ENCODE measurements around the gene CRTAC1.

CRTAC1 gene

DNA sequence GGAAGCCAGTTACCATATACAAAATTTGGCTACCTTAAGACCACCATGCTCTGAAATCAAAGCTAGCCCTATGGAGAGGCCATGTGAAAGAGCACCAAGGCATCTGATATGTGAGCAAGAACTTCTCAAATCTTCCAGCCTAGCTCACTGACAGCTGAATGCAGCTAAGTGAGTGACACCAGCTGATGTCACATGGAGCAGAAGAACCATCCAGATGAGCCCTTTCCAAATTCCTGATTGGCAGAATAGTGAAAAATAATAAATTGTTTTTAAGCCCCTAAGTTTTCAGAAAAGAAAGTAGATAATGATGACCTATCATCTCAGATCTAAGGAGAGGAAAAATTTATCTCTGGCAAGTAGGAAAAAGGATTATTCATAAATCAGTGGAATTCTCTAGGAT is 85.6 kb downstream of the CRTAC1 start:
- no peaks in the 10 kb centered on the region for H3K9me3 ChIP-seq (ENCODE audit: low read depth, low read length)
- no peaks in the 10 kb centered on the region for H3K36me3 ChIP-seq (ENCODE audit: insufficient read depth, low read length)
- H3K4me3 ChIP-seq = no peak overlapping the region
- TF ChIP-seq FOXP2 (optimal IDR thresholded peaks at IDR 0.05; ENCODE audit: control extremely low read depth, extremely low read length, insufficient read depth) (no peak), POLR2AphosphoS5 (IDR thresholded peaks at IDR 0.05; ENCODE audit: borderline replicate concordance, low read depth, low read length) (no peak), EZH2 (IDR thresholded peaks at IDR 0.05) (no peak)
- no peak for DNase-seq (ENCODE audit: low read depth, low spot score)
- H3K27ac ChIP-seq = no peak overlapping the region
- no peak overlapping the region for H3K9ac ChIP-seq (ENCODE audit: insufficient read length)

DNA sequence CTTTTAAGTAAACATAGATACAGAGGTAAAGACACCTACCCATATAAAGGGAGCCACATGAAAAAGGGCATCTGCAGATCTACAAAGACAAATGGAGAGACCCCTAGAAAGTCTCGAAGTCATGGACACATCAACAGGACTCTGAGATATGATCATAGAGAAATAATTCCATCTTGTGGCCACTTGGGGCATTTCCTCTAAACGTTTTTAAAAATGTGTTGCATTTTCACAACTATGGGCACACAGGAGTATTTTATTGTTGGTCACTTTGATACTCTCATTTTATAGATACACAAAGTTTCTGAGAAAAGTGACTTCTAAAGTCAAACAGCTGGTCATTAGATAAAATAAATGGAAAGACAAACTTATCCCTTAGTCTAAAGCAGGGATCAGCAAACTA is 87.1 kb downstream of the CRTAC1 start:
- Histone ChIP-seq H3K36me3 (ENCODE audit: insufficient read depth, low read length) (no peaks in the 10 kb centered on the region), H3K27ac (no peak overlapping the region), H3K9ac (ENCODE audit: insufficient read length) (no peak overlapping the region), H3K9me3 (ENCODE audit: low read depth, low read length) (no peaks in the 10 kb centered on the region), H3K4me3 (no peak overlapping the region)
- no peak for DNase-seq (ENCODE audit: low read depth, low spot score)
- TF ChIP-seq EZH2 (IDR thresholded peaks at IDR 0.05) (no peak), FOXP2 (optimal IDR thresholded peaks at IDR 0.05; ENCODE audit: control extremely low read depth, extremely low read length, insufficient read depth) (no peak), POLR2AphosphoS5 (IDR thresholded peaks at IDR 0.05; ENCODE audit: borderline replicate concordance, low read depth, low read length) (no peak)

DNA sequence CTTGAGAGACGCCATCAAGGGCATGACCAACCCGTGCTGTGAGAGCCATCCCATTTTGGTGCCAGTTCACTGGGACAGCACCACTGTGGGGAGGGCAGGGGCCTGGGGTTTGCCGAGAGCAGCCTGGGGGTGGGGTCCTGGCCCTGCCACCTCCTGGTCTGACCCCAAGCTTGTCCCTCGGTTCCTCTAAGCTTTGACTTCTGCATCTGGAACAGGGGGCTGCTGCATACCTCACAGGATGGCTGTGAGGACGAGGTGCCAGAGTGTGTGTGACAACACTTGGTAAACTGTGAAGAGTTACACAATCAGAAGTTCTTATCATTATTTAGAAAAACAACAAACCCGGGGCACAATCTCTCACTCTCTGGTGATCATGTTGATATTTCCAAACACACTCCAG is 89.9 kb downstream of the CRTAC1 start:
- Histone ChIP-seq H3K9me3 (ENCODE audit: low read depth, low read length) (no peaks in the 10 kb centered on the region), H3K4me3 (no peak overlapping the region), H3K36me3 (ENCODE audit: insufficient read depth, low read length) (no peaks in the 10 kb centered on the region), H3K9ac (ENCODE audit: insufficient read length) (no peak overlapping the region), H3K27ac (no peak overlapping the region)
- no peak for DNase-seq (ENCODE audit: low read depth, low spot score)
- TF ChIP-seq POLR2AphosphoS5 (IDR thresholded peaks at IDR 0.05; ENCODE audit: borderline replicate concordance, low read depth, low read length) (no peak), EZH2 (IDR thresholded peaks at IDR 0.05) (no peak), FOXP2 (optimal IDR thresholded peaks at IDR 0.05; ENCODE audit: control extremely low read depth, extremely low read length, insufficient read depth) (no peak)

DNA sequence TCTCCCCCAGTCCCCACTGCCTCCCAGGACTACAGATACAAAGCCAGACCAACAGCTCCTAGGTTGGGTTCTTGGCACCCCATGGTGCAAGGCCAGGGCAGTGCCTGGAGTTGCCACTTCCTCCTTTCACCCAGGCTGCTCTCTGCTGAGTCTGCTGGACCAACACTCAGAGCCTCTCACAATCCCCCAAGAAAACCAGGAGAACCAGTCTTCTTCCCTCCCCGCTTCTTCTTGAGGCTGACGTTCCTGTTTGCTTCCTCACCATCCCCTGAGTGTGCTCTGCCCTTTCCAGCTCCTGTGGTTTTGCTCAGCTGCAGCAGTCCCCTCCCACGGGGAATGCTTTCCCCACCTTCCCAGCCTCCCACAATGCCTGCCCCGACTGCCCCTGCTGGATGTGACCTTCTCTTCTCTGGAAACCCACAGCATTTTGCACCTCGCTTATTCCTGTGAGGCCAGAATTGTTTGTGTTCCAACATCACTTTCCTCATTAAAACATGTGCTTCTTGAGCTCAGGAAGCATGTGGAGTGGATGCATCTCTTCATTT is 90.9 kb downstream of the CRTAC1 start:
- H3K27ac ChIP-seq = no peak overlapping the region
- DNase-seq (ENCODE audit: low read depth, low spot score) = no peak
- no peaks in the 10 kb centered on the region for H3K9me3 ChIP-seq (ENCODE audit: low read depth, low read length)
- no peak overlapping the region for H3K9ac ChIP-seq (ENCODE audit: insufficient read length)
- H3K36me3 ChIP-seq (ENCODE audit: insufficient read depth, low read length) = no peaks in the 10 kb centered on the region
- no peak overlapping the region for H3K4me3 ChIP-seq
- TF ChIP-seq EZH2 (IDR thresholded peaks at IDR 0.05) (no peak), POLR2AphosphoS5 (IDR thresholded peaks at IDR 0.05; ENCODE audit: borderline replicate concordance, low read depth, low read length) (no peak), FOXP2 (optimal IDR thresholded peaks at IDR 0.05; ENCODE audit: control extremely low read depth, extremely low read length, insufficient read depth) (no peak)

DNA sequence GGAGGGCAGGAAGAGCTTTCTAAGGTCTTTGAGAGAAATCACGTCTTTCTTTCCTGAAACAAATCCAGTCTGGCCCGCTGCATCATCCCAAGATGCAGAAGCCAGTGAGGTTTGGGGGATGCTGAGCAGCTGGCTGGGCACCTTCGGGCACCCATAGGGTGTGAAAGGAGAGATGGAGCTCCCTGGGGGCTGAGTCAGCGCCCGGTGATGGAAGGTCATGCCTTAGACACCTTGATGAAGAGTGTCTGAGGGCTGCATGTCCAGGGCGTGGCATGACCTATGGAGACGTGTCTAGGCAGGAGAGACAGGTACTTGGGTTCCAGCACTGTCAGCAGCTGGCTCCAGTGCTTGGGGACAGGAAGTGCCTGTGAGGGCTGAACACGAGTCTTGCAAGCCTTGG is 92.5 kb downstream of the CRTAC1 start:
- no peak overlapping the region for H3K9ac ChIP-seq (ENCODE audit: insufficient read length)
- DNase-seq (ENCODE audit: low read depth, low spot score) = no peak
- H3K9me3 ChIP-seq (ENCODE audit: low read depth, low read length) = no peaks in the 10 kb centered on the region
- no peaks in the 10 kb centered on the region for H3K36me3 ChIP-seq (ENCODE audit: insufficient read depth, low read length)
- H3K27ac ChIP-seq = no peak overlapping the region
- H3K4me3 ChIP-seq = no peak overlapping the region
- no peak for TF ChIP-seq EZH2 (IDR thresholded peaks at IDR 0.05)
- TF ChIP-seq POLR2AphosphoS5 (IDR thresholded peaks at IDR 0.05; ENCODE audit: borderline replicate concordance, low read depth, low read length) = no peak
- TF ChIP-seq FOXP2 (optimal IDR thresholded peaks at IDR 0.05; ENCODE audit: control extremely low read depth, extremely low read length, insufficient read depth) = no peak

DNA sequence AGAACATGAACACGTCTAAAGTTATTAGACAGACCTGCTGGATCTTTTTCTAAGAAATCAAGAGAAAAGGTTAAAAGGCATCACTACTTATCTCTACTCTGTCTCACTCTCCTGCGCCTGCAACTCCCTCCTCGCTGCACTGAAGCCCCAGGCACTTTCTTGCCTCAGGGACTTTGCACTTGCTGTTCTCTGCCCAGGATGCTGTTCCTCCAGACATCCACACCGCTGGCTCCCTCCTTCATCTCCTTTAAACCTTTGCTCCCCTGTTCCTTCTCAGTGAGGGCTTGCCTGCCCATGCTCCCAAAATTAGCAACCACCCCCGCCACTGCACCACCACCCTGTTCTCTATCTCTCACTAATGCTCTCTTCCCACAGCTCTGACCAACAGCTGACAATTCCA is 93.4 kb downstream of the CRTAC1 start:
- Histone ChIP-seq H3K9ac (ENCODE audit: insufficient read length) (no peak overlapping the region), H3K4me3 (no peak overlapping the region), H3K9me3 (ENCODE audit: low read depth, low read length) (no peaks in the 10 kb centered on the region), H3K36me3 (ENCODE audit: insufficient read depth, low read length) (no peaks in the 10 kb centered on the region), H3K27ac (no peak overlapping the region)
- no peak for TF ChIP-seq EZH2 (IDR thresholded peaks at IDR 0.05)
- no peak for DNase-seq (ENCODE audit: low read depth, low spot score)

DNA sequence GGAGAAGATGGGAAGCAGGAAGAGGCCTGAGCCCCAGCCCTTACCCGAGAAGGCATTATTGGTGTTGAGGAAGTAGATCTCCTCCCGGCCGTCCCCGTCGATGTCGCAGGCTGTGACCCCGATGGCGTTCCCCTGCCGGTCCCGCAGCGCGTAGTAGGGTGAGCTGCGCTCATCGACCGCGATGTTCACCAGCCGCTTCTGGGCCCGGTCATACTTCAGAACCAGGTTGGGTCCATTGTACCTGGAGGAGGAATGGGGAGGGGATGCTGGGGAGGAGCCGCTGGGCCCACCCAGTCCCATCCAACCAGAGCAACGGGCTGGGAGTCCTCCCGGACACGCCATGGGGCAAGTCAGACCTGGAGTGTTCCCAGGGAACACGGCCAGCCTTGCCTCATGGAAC is 94.3 kb downstream of the CRTAC1 start:
- Histone ChIP-seq H3K36me3 (ENCODE audit: insufficient read depth, low read length) (no peaks in the 10 kb centered on the region), H3K4me3 (no peak overlapping the region), H3K27ac (no peak overlapping the region), H3K9me3 (ENCODE audit: low read depth, low read length) (no peaks in the 10 kb centered on the region), H3K9ac (ENCODE audit: insufficient read length) (no peak overlapping the region)
- no peak for DNase-seq (ENCODE audit: low read depth, low spot score)
- TF ChIP-seq FOXP2 (optimal IDR thresholded peaks at IDR 0.05; ENCODE audit: control extremely low read depth, extremely low read length, insufficient read depth) (no peak), EZH2 (IDR thresholded peaks at IDR 0.05) (no peak), POLR2AphosphoS5 (IDR thresholded peaks at IDR 0.05; ENCODE audit: borderline replicate concordance, low read depth, low read length) (no peak)

DNA sequence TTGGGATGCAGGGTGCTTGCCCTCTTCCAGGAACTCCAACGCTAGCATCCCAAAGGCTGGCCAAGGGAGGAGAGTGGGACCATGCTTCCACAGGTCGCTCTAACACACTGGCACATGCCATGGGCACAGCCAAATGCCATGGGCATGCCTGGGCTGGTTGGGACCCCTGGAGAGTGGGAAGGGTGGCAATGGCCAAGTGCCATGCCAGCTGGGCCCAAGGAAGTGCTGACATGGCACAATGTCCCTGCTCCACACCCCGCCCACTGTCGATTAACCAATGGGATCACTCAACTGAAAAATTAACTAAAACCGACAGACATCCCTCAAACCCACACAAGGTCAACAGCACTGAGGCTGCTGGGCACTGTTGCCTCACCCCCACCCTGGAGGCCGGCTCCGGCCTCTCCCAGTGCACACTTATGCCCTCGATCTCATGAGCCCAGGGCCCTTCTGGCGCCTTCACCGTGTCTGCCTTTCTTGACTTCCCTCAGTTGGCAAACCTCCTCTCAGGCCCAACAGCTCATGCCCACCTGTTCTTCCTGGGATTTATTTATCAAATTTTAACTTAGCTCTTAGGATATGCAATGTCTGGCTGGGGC is 97.4 kb downstream of the CRTAC1 start:
- no peak for DNase-seq (ENCODE audit: low read depth, low spot score)
- Histone ChIP-seq H3K27ac (no peak overlapping the region), H3K36me3 (ENCODE audit: insufficient read depth, low read length) (no peaks in the 10 kb centered on the region), H3K4me3 (no peak overlapping the region), H3K9ac (ENCODE audit: insufficient read length) (no peak overlapping the region), H3K9me3 (ENCODE audit: low read depth, low read length) (no peaks in the 10 kb centered on the region)
- no peak for TF ChIP-seq FOXP2 (optimal IDR thresholded peaks at IDR 0.05; ENCODE audit: control extremely low read depth, extremely low read length, insufficient read depth)
- TF ChIP-seq POLR2AphosphoS5 (IDR thresholded peaks at IDR 0.05; ENCODE audit: borderline replicate concordance, low read depth, low read length) = no peak
- no peak for TF ChIP-seq EZH2 (IDR thresholded peaks at IDR 0.05)

DNA sequence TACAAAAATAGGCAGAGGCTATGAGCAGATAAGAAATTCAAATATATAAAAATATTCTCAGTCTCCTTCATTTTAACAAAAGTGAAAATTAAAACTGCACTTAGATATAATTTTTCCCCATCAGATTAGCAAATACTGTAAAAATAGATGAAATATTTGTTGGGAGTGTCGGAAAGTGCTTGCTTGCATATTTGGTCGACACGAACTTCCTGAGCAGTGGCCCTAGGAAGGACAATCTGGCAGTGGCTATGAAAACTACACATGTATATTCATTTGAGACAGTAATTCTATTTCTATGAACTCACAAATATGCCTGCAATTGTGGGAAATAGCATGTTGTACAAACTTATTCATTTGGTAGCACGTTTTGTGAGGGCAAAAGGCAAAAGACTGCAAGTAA is 99.4 kb downstream of the CRTAC1 start:
- DNase-seq (ENCODE audit: low read depth, low spot score) = no peak
- TF ChIP-seq FOXP2 (optimal IDR thresholded peaks at IDR 0.05; ENCODE audit: control extremely low read depth, extremely low read length, insufficient read depth) = no peak
- no peak for TF ChIP-seq POLR2AphosphoS5 (IDR thresholded peaks at IDR 0.05; ENCODE audit: borderline replicate concordance, low read depth, low read length)
- no peak for TF ChIP-seq EZH2 (IDR thresholded peaks at IDR 0.05)
- H3K9me3 ChIP-seq (ENCODE audit: low read depth, low read length) = no peaks in the 10 kb centered on the region
- no peak overlapping the region for H3K4me3 ChIP-seq
- H3K36me3 ChIP-seq (ENCODE audit: insufficient read depth, low read length) = no peaks in the 10 kb centered on the region
- no peak overlapping the region for H3K9ac ChIP-seq (ENCODE audit: insufficient read length)
- no peak overlapping the region for H3K27ac ChIP-seq

Measured in SK-N-MC (cell line).